Suprapubic skin (tissue), 4 donors: ENCODE measurements around the gene CYB5D1. TPM values are rescaled to one million over a fixed set of nuclear protein-coding genes. Genes with fewer than 3 reads are reported as not detected.

Experiments
- DNase-seq, 2 donors: peaks; one replicate each; pipeline ENCODE4 v3.0.0-alpha.2; 2019; ENCODE audit warnings: low spot score in 2 of 2
- H3K27ac ChIP-seq: fragments of 200-600 bp; sonication (generic); one replicate; pipeline ENCODE4 v1.5.1; 2019
- H3K27me3 ChIP-seq: fragments of 200-600 bp; sonication (generic); one replicate; pipeline ENCODE4 v1.5.1; 2019
- H3K36me3 ChIP-seq: fragments of 200-600 bp; sonication (generic); one replicate; pipeline ENCODE4 v1.5.1; 2019
- H3K4me1 ChIP-seq: fragments of 200-600 bp; sonication (generic); one replicate; pipeline ENCODE4 v1.5.1; 2019
- H3K4me3 ChIP-seq: fragments of 200-600 bp; sonication (generic); one replicate; pipeline ENCODE4 v1.5.1; 2019; ENCODE audit warnings: mild to moderate bottlenecking
- H3K9me3 ChIP-seq: fragments of 200-600 bp; sonication (generic); one replicate; pipeline ENCODE4 v1.5.1; 2019
- EP300 ChIP-seq: sonication (generic); formaldehyde crosslinking; IDR thresholded peaks from one replicate; pipeline ENCODE4 v1.6.1; 2017; ENCODE audit warnings: antibody characterized with exemption
- POLR2A ChIP-seq, 2 donors: fragments of 450-650 bp; IDR thresholded peaks; one replicate each; pipeline ENCODE4 v1.6.1; 2017; ENCODE audit warnings: antibody characterized with exemption in 2 of 2, mild to moderate bottlenecking in 2 of 2, moderate library complexity in 2 of 2
- POLR2AphosphoS5 ChIP-seq, 3 donors: sonication (generic); formaldehyde crosslinking; IDR thresholded peaks; one replicate each; pipeline ENCODE4 v1.6.1; 2017; ENCODE audit warnings: antibody characterized with exemption in 3 of 3
- WGBS: methylation state at CpG from one replicate; pipeline ENCODE4 v1.1.5; 2018; 5-methylcytosine and 5-hydroxymethylcytosine counted together
- total RNA-seq, 4 donors: library from RNA; depleted of rRNA; stranded (reverse); fragments of >200 nt; gene quantifications; one replicate each; pipeline ENCODE4 v1.1.0, GENCODE V29; 2016
- TF ChIP-seq, protein P1 (sequence below), 2 donors: fragments of 200-600 bp in 1 of 2; fragments of 450-650 bp in 1 of 2; sonication (generic) in 1 of 2; IDR thresholded peaks; one replicate each; pipeline ENCODE4 v1.5.1; 2016 to 2019; ENCODE audit warnings: antibody characterized with exemption in 2 of 2, mild to moderate bottlenecking in 1 of 2, moderate library complexity in 1 of 2

Gene CYB5D1
- total RNA-seq, 4 donors from 2014 or later, result 7.1 to 10.8 (median 9.8) TPM

GRCh38 chr17:7864995-7865650, 7.3 kb downstream of the CYB5D1 start:
- no peak overlapping the region for H3K4me3 ChIP-seq
- no peaks in the 10 kb centered on the region for H3K9me3 ChIP-seq
- TF ChIP-seq POLR2AphosphoS5 (IDR thresholded peaks at IDR 0.05), result no peak
- no peak overlapping the region for H3K27ac ChIP-seq
- H3K27me3 ChIP-seq, result no peaks in the 10 kb centered on the region
- peaks cover 24% of the 10 kb centered on the region for H3K4me1 ChIP-seq
- H3K36me3 ChIP-seq, result no peaks in the 10 kb centered on the region
- no peak for DNase-seq
- 88% methylated on average over 5 of the region's 5 CpGs for WGBS

GRCh38 chr17:7867881-7868329, 10.1 kb downstream of the CYB5D1 start:
- TF ChIP-seq POLR2A (IDR thresholded peaks at IDR 0.05) (no peak), EP300 (no peak), POLR2AphosphoS5 (IDR thresholded peaks at IDR 0.05) (no peak)
- TF ChIP-seq, protein P1, sequence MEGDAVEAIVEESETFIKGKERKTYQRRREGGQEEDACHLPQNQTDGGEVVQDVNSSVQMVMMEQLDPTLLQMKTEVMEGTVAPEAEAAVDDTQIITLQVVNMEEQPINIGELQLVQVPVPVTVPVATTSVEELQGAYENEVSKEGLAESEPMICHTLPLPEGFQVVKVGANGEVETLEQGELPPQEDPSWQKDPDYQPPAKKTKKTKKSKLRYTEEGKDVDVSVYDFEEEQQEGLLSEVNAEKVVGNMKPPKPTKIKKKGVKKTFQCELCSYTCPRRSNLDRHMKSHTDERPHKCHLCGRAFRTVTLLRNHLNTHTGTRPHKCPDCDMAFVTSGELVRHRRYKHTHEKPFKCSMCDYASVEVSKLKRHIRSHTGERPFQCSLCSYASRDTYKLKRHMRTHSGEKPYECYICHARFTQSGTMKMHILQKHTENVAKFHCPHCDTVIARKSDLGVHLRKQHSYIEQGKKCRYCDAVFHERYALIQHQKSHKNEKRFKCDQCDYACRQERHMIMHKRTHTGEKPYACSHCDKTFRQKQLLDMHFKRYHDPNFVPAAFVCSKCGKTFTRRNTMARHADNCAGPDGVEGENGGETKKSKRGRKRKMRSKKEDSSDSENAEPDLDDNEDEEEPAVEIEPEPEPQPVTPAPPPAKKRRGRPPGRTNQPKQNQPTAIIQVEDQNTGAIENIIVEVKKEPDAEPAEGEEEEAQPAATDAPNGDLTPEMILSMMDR (IDR thresholded peaks at IDR 0.05), result no peak
- Histone ChIP-seq H3K9me3 (no peaks in the 10 kb centered on the region), H3K27me3 (no peaks in the 10 kb centered on the region), H3K4me1 (peaks cover 22% of the 10 kb centered on the region), H3K4me3 (no peak overlapping the region), H3K36me3 (peaks cover 3% of the 10 kb centered on the region), H3K27ac (no peak overlapping the region)
- WGBS, result 47% methylated on average over 5 of the region's 5 CpGs
- peak in 1 of 2 donors; percentile 34 for DNase-seq

DNA sequence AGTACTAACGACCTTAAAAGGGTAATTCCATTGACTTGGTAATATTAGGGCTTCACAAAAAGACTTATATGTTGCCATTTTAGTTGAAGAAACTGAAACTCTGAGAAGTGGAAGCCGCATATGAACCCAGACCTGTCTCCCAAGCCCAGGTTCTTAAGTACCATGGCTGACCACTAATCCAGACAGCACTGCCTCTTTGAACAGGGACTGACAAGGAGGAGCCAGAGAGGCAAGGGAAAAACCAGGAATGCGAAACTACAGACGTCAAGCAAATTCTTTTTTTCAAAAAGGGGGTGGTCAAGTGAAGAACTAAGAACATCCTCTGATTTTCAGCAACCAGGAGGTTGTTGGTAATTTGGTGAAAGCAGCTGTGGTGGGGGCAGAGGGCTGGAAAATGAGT, 15.2 kb downstream of the CYB5D1 start:
- no peak overlapping the region for H3K4me3 ChIP-seq
- no peak overlapping the region for H3K27ac ChIP-seq
- DNase-seq, result no peak
- 67% methylated on average over 4 of the region's 4 CpGs for WGBS
- no peaks in the 10 kb centered on the region for H3K27me3 ChIP-seq
- H3K36me3 ChIP-seq, result peaks cover 8% of the 10 kb centered on the region
- no peak for TF ChIP-seq POLR2AphosphoS5 (IDR thresholded peaks at IDR 0.05)
- no peak for TF ChIP-seq EP300
- no peak for TF ChIP-seq POLR2A (IDR thresholded peaks at IDR 0.05)
- TF ChIP-seq, protein P1 (IDR thresholded peaks at IDR 0.05), result no peak
- peaks cover 4% of the 10 kb centered on the region for H3K4me1 ChIP-seq
- no peaks in the 10 kb centered on the region for H3K9me3 ChIP-seq

GRCh38 chr17:7875804-7876370, 18.1 kb downstream of the CYB5D1 start:
- WGBS, result 83% methylated on average over 2 of the region's 2 CpGs
- TF ChIP-seq EP300 (no peak), POLR2A (IDR thresholded peaks at IDR 0.05) (no peak), POLR2AphosphoS5 (IDR thresholded peaks at IDR 0.05) (no peak)
- TF ChIP-seq, protein P1 (IDR thresholded peaks at IDR 0.05), result no peak
- H3K4me1 ChIP-seq, result peaks cover 1% of the 10 kb centered on the region
- H3K27me3 ChIP-seq, result no peaks in the 10 kb centered on the region
- H3K4me3 ChIP-seq, result no peak overlapping the region
- DNase-seq, result no peak
- H3K9me3 ChIP-seq, result no peaks in the 10 kb centered on the region
- no peak overlapping the region for H3K27ac ChIP-seq
- peaks cover 22% of the 10 kb centered on the region for H3K36me3 ChIP-seq

DNA sequence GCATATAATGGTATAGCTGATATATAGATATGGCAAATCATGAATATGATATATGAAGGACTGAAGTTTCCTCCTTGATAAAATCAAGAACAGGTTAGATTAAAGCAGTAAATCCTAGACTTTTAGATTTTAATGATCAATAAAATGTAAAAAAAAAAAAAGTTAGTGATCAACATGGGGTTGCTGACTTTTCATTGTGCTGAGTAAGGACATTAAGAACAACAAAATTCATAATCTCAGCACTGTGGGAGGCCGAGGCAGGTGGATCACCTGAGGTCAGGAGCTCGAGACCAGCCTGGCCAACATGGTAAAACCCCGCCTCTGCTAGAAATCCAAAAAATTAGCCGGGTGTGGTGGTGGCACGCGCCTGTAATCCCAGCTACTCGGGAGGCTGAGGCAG, 20.4 kb downstream of the CYB5D1 start:
- H3K27ac ChIP-seq, result no peak overlapping the region
- peaks cover 24% of the 10 kb centered on the region for H3K36me3 ChIP-seq
- H3K27me3 ChIP-seq, result no peaks in the 10 kb centered on the region
- no peaks in the 10 kb centered on the region for H3K9me3 ChIP-seq
- TF ChIP-seq EP300 (no peak), POLR2A (IDR thresholded peaks at IDR 0.05) (no peak), POLR2AphosphoS5 (IDR thresholded peaks at IDR 0.05) (no peak)
- TF ChIP-seq, protein P1 (IDR thresholded peaks at IDR 0.05), result no peak
- no peak overlapping the region for H3K4me3 ChIP-seq
- peak in 1 of 2 donors; percentile 47 for DNase-seq
- WGBS, result 96% methylated on average over 7 of the region's 7 CpGs
- peaks cover 17% of the 10 kb centered on the region for H3K4me1 ChIP-seq
